ENCODE results near the gene PLSCR2.
"Not testable (repeated sequence)": the region's sequence is repeated elsewhere in the genome, so short reads cannot be mapped to it uniquely, and the experiment has no call there.

The PLSCR2 gene

DNA sequence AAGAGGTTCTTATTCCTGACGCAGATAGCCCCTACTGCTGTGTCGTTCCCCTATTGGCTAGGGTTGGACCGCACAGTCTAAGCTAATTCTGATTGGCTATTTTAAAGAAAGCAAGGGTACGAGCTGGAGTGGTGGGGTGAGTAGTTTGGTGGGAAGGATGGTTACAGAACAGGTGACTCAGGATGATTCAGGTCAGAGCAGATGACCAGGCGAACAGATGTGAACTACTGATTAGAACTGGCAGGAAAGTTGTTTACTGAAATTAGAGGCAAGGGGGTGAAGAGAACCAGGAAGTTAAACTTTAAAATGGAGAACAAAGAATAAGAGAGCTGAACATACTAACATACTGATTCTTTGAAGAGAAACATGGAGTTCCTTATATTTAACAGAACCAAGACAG lies 56.6 kb downstream of the PLSCR2 start:
- DNase-seq, result not testable (repeated sequence)

DNA sequence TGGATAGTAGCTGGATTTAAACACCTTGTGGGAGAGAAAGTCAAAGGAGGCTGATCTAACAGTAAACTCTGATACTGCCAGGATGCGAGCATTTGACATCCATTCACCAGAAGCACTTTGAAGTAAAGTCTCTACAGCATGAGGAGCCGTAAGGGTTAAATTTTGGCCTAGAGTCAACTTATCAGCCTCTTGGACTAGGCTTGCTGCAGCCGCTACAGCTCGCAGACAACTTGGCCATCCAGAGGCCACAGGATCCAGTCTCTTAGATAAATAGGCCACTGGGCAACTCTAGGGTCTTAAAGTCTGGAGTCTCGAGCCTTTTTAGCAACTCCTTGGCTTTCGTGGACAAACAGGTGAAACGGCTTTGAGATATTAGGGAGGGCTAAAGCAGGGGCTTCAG lies 61.4 kb downstream of the PLSCR2 start:
- no peak for DNase-seq

DNA sequence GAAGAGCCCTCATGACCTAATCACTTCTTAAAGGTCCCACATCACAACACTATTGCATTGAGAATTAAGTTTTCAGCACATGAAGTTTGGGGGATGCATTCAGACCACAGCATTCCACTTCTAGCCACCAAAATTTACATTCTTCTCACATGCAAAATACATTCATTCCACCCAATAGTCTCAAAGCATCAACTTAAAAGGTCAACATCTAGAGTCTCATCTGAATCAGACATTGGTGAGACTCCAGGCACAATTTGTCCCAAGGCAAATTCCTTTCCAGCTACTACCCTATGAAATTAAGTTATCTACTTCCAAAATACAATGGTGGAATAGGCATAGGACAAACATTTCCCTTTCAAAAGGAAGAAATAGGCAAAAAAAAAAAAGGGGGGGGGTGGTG lies 64.9 kb downstream of the PLSCR2 start:
- DNase-seq, result no peak

DNA sequence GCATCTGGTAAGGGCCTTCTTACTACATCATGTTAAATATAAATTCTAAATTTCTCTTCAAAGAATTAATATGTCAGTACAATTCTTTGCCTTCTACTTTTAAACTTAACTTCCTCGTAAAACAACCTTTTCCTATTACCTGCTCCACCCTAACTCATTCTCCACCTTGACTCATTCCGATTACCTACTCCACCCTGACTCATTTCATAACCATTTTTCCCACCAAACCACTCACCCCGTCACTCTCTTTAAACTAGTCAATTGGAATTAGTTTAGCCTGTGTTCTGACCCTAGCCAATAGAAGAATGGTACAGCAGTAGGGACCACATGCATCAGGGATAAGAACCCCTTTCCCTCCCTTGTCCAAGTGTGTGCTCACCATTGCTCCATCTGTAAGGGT lies 65.6 kb downstream of the PLSCR2 start:
- no peak for DNase-seq

DNA sequence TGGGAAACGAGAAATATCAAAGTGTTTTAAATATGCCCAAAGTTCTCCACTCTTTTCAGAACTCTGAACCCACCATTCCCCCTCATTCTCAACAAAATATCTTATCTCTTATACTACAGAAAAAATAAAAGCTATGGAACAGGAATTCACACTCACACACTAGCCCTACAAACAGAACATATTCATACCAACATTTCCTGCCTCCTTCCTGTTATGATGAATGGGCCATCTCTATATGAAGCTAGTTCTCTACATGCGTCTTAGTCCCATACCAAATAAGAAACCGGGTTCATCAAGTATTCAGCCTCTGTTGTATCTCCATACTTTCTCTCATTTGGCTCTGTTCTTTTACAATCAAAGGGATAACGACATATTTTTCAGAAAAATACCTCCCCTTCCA lies 72.6 kb downstream of the PLSCR2 start:
- no peak for DNase-seq

DNA sequence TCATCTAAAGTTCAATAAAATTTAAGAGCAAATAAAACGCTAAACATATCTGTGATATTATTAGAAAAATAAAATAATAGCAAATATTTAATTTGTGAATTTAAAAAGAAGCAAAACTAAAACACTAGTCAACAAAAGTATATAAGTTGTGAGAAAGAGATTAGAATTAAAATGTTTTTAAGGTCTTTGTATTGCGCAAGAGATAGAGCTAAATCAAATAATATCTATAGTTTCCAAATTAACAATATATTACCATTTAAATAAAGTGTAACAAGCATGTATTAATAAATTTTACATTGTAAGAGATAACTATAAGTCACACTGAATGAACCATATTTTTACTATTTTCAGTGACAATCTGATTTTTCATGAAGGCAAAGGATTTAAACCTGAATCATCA lies 74.2 kb downstream of the PLSCR2 start:
- DNase-seq, result no peak

DNA sequence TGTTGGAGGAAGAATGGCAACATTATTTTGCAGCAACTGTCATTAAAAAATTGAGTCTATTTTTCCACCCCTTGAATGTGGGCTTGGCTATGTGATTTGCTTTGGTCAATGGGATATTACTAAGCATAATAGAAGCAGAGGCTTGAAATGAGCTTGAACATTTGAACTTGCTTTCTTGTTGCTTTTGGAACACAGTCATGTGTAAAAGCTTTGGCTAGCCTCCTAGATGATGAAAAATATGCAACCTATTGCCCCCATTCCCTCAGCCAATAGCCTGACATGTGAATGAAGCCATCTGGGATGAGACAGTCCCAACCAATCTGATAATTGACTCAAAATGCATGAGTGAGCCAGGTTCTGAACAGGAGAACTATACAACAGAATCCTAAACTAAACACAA lies 78.4 kb downstream of the PLSCR2 start:
- DNase-seq, result no peak

DNA sequence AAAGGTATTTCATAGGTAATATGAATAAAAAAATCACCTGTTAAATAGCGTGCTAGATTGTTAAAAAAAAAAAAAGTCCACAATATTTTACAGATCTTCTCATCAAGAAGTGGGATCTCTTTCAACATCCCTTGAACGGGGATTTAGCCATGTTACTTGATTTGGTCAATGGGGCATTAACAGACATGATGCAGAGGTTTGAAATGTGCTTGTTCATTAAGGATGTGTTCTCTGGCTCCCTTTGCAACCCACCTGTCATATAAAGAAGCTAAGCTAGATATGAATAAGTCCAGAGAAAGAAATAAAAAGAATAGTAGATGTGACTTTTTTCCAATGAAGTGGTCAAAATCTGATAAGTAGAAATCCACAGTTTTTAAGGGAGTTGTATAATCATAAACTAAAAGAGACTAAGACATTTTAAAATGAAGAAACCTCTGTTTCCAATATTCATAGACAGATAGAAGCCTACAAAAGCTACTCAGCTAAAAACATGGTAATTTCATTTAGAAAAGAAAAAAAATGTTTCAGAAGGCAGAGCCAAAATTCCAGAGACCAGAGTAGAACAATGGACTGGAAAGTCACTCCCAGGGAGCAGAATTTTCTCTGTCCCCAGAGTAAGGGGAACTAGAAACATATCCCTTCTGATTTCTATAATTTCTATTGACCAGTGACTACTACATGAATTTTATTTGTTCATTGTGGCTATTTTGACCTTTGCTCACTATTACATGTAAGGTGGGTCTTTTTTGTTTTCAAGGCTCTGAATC lies 79.2 kb downstream of the PLSCR2 start:
- no peak for DNase-seq

DNA sequence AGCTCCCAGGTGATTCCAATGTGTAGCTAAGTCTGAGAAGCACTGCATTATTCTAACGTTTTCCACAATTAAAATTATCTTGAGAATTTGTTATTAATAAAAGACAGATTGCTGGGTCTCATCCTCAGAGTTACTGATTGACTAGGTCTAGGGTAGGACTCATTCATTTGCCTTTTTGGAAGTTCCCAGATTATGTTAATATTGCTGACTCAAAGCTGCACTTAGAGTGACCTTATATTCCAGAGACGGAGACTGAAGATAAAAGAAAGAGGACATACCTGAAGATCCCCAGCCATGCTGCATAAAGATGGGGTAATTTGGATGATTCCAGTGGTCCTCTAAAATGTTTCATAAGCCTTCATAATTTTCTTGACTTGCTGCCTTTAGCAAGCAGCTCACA lies 81.8 kb downstream of the PLSCR2 start:
- DNase-seq, result no peak

DNA sequence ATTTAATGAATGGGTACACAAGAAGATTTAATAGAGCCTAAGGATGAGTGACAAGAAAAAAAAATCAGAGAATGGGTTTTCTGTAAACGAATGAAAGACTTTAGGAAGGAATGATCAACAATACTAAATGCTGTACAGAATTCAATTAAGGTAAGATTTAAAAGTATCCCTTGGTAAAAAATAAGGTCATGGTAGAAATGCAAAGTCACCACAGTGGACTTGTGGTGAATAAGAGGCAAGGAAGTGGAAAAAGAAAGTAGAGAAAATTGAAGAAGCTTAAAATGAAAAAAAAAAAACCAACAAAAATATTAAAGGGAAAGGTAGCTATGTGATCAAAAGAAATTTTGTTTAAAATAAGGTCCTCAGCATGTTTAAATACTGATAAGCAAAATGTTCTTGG lies 82.4 kb downstream of the PLSCR2 start:
- no peak for DNase-seq

DNA sequence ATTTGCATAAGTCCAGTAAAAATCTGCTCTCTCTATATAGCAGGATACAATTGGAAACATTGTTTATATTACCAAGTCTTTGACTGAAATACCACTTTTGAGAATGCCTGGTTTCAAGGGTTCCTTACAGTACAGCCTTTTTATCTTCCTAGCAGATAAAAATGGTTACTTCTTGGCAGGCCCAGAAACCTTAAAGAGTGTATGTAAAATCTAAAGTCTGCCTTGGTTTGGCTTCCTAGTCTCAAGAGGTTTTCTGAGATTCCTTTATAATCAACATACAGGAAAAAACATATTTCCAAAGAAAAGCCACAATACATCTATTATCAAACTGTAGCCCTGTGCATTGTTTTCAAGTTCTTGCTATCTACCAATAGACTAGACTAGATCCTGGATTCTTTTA lies 84.6 kb downstream of the PLSCR2 start:
- no peak for DNase-seq
